ENCODE results near the gene CDH7.

GRCh38 chr18:65924904-65925303 lies 174.1 kb downstream of the CDH7 start:
- TF ChIP-seq, protein P1, sequence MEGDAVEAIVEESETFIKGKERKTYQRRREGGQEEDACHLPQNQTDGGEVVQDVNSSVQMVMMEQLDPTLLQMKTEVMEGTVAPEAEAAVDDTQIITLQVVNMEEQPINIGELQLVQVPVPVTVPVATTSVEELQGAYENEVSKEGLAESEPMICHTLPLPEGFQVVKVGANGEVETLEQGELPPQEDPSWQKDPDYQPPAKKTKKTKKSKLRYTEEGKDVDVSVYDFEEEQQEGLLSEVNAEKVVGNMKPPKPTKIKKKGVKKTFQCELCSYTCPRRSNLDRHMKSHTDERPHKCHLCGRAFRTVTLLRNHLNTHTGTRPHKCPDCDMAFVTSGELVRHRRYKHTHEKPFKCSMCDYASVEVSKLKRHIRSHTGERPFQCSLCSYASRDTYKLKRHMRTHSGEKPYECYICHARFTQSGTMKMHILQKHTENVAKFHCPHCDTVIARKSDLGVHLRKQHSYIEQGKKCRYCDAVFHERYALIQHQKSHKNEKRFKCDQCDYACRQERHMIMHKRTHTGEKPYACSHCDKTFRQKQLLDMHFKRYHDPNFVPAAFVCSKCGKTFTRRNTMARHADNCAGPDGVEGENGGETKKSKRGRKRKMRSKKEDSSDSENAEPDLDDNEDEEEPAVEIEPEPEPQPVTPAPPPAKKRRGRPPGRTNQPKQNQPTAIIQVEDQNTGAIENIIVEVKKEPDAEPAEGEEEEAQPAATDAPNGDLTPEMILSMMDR (conservative IDR thresholded peaks at IDR 0.05 in 1 of 2, IDR thresholded peaks at IDR 0.05 in 1 of 2; ENCODE audit: extremely low read depth in 1 of 2, insufficient read depth in 1 of 2, low read depth in 1 of 2, low read length in 2 of 2) = no peak
- TF ChIP-seq EZH2 (IDR thresholded peaks at IDR 0.05; ENCODE audit: borderline replicate concordance, low read length) = no peak
